ENCODE results near the gene GAST. TPM values are rescaled to one million over a fixed set of nuclear protein-coding genes. Genes with fewer than 3 reads are reported as not detected.

Gene GAST
- total and polyA plus RNA-seq, 10 donors = not detected

DNA sequence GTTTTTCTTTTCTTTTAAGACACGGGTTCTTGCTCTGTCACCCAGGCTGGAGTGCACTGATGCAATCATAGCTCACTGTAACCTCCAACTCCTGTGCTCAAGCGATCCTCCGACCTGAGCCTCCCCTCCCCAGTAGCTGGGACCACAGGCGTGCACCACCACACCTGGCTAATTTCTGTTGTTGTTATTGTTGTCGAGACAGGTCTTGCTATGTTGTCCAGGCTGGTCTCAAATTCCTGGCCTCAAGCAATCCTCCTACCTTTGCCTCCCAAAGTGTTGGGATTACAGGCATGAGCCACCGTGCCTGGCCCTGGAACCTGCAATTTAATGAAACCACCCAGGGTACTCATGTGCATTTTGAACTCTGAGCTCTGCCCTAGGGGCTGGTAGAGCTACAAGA lies 50.3 kb downstream of the GAST start:
- Histone ChIP-seq H3K36me3 (peaks cover 0 to 88% (median 33%) of the 10 kb centered on the region in 6 donors), H3K4me3 (no peak overlapping the region), H3K4me1 (no peaks in the 10 kb centered on the region), H3K9me3 (no peaks in the 10 kb centered on the region), H3K27me3 (replicated peaks in 1 of 7) (no peaks in the 10 kb centered on the region), H3K27ac (no peak overlapping the region)
- 79 to 97% (median 90%) methylated on average over 6 of the region's 6 CpGs for WGBS, 5 donors
- intact Hi-C loops (cut with DNase I; ENCODE audit: low total_unique reads) = no loop called here
- TF ChIP-seq POLR2A (IDR thresholded peaks at IDR 0.05) (no peak), POLR2AphosphoS5 (IDR thresholded peaks at IDR 0.05) (no peak)
- TF ChIP-seq, protein P1, sequence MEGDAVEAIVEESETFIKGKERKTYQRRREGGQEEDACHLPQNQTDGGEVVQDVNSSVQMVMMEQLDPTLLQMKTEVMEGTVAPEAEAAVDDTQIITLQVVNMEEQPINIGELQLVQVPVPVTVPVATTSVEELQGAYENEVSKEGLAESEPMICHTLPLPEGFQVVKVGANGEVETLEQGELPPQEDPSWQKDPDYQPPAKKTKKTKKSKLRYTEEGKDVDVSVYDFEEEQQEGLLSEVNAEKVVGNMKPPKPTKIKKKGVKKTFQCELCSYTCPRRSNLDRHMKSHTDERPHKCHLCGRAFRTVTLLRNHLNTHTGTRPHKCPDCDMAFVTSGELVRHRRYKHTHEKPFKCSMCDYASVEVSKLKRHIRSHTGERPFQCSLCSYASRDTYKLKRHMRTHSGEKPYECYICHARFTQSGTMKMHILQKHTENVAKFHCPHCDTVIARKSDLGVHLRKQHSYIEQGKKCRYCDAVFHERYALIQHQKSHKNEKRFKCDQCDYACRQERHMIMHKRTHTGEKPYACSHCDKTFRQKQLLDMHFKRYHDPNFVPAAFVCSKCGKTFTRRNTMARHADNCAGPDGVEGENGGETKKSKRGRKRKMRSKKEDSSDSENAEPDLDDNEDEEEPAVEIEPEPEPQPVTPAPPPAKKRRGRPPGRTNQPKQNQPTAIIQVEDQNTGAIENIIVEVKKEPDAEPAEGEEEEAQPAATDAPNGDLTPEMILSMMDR (IDR thresholded peaks at IDR 0.05 in 8 of 11, conservative IDR thresholded peaks at IDR 0.05 in 3 of 11) = no peak
- no peak for DNase-seq

DNA sequence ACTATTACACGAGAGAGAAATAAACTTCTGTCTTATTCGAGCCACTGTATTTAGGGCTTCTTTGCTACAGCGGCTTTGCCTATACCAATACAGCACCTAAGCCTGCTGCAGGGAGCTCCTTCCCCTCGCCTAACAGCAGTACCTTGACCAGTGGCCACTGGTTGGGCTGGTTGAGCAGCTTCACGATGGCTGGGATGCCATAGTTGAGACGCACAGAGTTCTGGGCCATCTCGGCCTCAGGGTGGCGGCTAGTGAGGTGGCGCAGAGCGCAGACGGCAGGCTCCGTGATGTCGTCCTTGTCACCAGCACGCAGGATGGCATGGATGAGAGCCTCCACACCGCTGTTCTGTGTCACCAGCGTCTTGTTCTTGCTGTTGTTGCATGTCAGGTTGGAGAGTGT lies 50.7 kb downstream of the GAST start:
- H3K27me3 ChIP-seq (replicated peaks in 1 of 7) = no peaks in the 10 kb centered on the region
- no peaks in the 10 kb centered on the region for H3K9me3 ChIP-seq
- peaks cover 0 to 88% (median 35%) of the 10 kb centered on the region in 6 donors for H3K36me3 ChIP-seq
- TF ChIP-seq POLR2A (IDR thresholded peaks at IDR 0.05) = no peak
- TF ChIP-seq POLR2AphosphoS5 (IDR thresholded peaks at IDR 0.05) = no peak
- TF ChIP-seq, protein P1 (IDR thresholded peaks at IDR 0.05 in 8 of 11, conservative IDR thresholded peaks at IDR 0.05 in 3 of 11) = no peak
- H3K4me1 ChIP-seq = no peaks in the 10 kb centered on the region
- WGBS, 5 donors = 90 to 97% (median 95%) methylated on average over 16 of the region's 16 CpGs
- intact Hi-C loops (cut with DNase I; ENCODE audit: low total_unique reads) = no loop called here
- no peak overlapping the region for H3K4me3 ChIP-seq
- no peak overlapping the region for H3K27ac ChIP-seq
- no peak for DNase-seq

DNA sequence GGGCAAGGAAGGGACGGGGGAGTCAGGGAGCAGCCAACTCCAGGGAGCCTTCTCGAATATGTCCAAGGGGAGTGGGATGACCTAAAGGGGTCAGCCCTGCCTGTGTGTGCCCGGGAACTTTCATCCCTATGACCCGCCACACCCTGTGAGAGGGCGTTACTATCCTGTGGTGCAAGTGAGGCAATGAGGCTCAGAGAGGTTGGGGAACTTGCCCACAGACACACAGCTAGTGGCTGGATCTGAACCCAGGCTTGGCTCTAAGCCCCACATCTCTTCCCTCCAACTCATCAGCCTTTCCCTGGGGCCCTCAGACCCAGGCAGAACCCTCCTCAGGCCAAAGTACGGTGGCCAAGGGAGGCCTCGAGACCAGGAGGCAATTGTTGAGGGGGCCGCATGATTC lies 51.2 kb downstream of the GAST start:
- Histone ChIP-seq H3K27ac (no peak overlapping the region), H3K4me1 (no peaks in the 10 kb centered on the region), H3K4me3 (no peak overlapping the region), H3K9me3 (no peaks in the 10 kb centered on the region), H3K36me3 (peaks cover 0 to 88% (median 36%) of the 10 kb centered on the region in 6 donors), H3K27me3 (replicated peaks in 1 of 7) (no peaks in the 10 kb centered on the region)
- intact Hi-C loops (cut with DNase I; ENCODE audit: low total_unique reads) = no loop called here
- 88 to 98% (median 92%) methylated on average over 7 to 8 of the region's 8 CpGs for WGBS, 5 donors
- TF ChIP-seq, protein P1 (IDR thresholded peaks at IDR 0.05 in 8 of 11, conservative IDR thresholded peaks at IDR 0.05 in 3 of 11) = no peak
- no peak for TF ChIP-seq POLR2AphosphoS5 (IDR thresholded peaks at IDR 0.05)
- no peak for TF ChIP-seq POLR2A (IDR thresholded peaks at IDR 0.05)
- DNase-seq = no peak

Small RNAs within 50 kb of the gene (small RNA-seq; reads per million reads assigned to genes)
- gene RN7SL399P (0 reads per million in 4 donors), gene RNA5SP442 (0.06 to 0.75 (median 0.18) reads per million in 4 donors)

Other genes starting within 250 kb of the GAST start
- gene KRT32, start 244.9 kb upstream of the GAST start, total RNA-seq = not detected
- not detected for gene KRT32, start 244.9 kb upstream of the GAST start, polyA plus RNA-seq
- gene KRT35, start 231.2 kb upstream of the GAST start, total RNA-seq = under 1 TPM in 1 of 7 donors, not detected in 6; 0.19 TPM
- under 1 TPM in 1 of 3 donors, not detected in 2; 0.19 TPM for gene KRT35, start 231.2 kb upstream of the GAST start, polyA plus RNA-seq
- gene KRT36, start 222.4 kb upstream of the GAST start, total RNA-seq = 1 to 10 TPM in 2 of 7 donors, under 1 TPM in 4, not detected in 1; 0.27 to 2.7 (median 0.44) TPM
- under 1 TPM; 0.20 to 0.51 (median 0.22) TPM for gene KRT36, start 222.4 kb upstream of the GAST start, polyA plus RNA-seq
- not detected for gene KRT13, start 206.7 kb upstream of the GAST start, total RNA-seq
- gene KRT13, start 206.7 kb upstream of the GAST start, polyA plus RNA-seq = 10 to 100 TPM in 1 of 3 donors, 1 to 10 TPM in 2; 1.6 to 26.4 (median 3.8) TPM
- not detected for gene KRT15, start 193.4 kb upstream of the GAST start, total RNA-seq
- gene KRT15, start 193.4 kb upstream of the GAST start, polyA plus RNA-seq = 1 to 10 TPM in 1 of 3 donors, under 1 TPM in 2; 0.07 to 1.3 (median 0.11) TPM
- gene KRT19, start 184.0 kb upstream of the GAST start, total RNA-seq = 1 to 10 TPM in 3 of 7 donors, under 1 TPM in 3, not detected in 1; 0.44 to 2.8 (median 0.83) TPM
- 1 to 10 TPM in 2 of 3 donors, under 1 TPM in 1; 0.20 to 3.9 (median 1.9) TPM for gene KRT19, start 184.0 kb upstream of the GAST start, polyA plus RNA-seq
- gene KRT9, start 140.3 kb upstream of the GAST start, total RNA-seq = not detected
- gene KRT9, start 140.3 kb upstream of the GAST start, polyA plus RNA-seq = not detected
- under 1 TPM in 1 of 7 donors, not detected in 6; 0.79 TPM for gene KRT14, start 125.4 kb upstream of the GAST start, total RNA-seq
- under 1 TPM; 0.06 to 0.17 (median 0.16) TPM for gene KRT14, start 125.4 kb upstream of the GAST start, polyA plus RNA-seq
- not detected for gene KRT16, start 99.6 kb upstream of the GAST start, total RNA-seq
- under 1 TPM in 2 of 3 donors, not detected in 1; 0.07 to 0.19 TPM for gene KRT16, start 99.6 kb upstream of the GAST start, polyA plus RNA-seq
- gene KRT17, start 87.8 kb upstream of the GAST start, total RNA-seq = 1 to 10 TPM in 1 of 7 donors, not detected in 6; 1.2 TPM
- under 1 TPM in 2 of 3 donors, not detected in 1; 0.58 to 0.70 TPM for gene KRT17, start 87.8 kb upstream of the GAST start, polyA plus RNA-seq
- 100 to 1,000 TPM; 313 to 897 (median 665) TPM for gene EIF1, start 23.4 kb upstream of the GAST start, total RNA-seq
- gene EIF1, start 23.4 kb upstream of the GAST start, polyA plus RNA-seq = 100 to 1,000 TPM; 560 to 722 (median 560) TPM
- gene HAP1, start 22.3 kb downstream of the GAST start, total RNA-seq = 1 to 10 TPM in 5 of 7 donors, under 1 TPM in 2; 0.83 to 8.4 (median 1.7) TPM
- under 1 TPM; 0.33 to 0.58 (median 0.54) TPM for gene HAP1, start 22.3 kb downstream of the GAST start, polyA plus RNA-seq
- gene JUP, start 74.4 kb downstream of the GAST start, total RNA-seq = 10 to 100 TPM; 17.3 to 73.1 (median 45.3) TPM
- 10 to 100 TPM; 13.7 to 17.4 (median 14.3) TPM for gene JUP, start 74.4 kb downstream of the GAST start, polyA plus RNA-seq
- 1 to 10 TPM; 5.5 to 7.1 (median 6.0) TPM for gene P3H4, start 99.6 kb downstream of the GAST start, total RNA-seq
- 1 to 10 TPM; 3.3 to 5.1 (median 3.5) TPM for gene P3H4, start 99.6 kb downstream of the GAST start, polyA plus RNA-seq
- 10 to 100 TPM; 14.8 to 30.8 (median 16.7) TPM for gene FKBP10, start 100.7 kb downstream of the GAST start, total RNA-seq
- gene FKBP10, start 100.7 kb downstream of the GAST start, polyA plus RNA-seq = 10 to 100 TPM in 1 of 3 donors, 1 to 10 TPM in 2; 9.6 to 18.9 (median 9.9) TPM
- gene NT5C3B, start 123.9 kb downstream of the GAST start, total RNA-seq = 10 to 100 TPM; 17.0 to 43.9 (median 26.0) TPM
- 10 to 100 TPM; 38.9 to 62.7 (median 60.9) TPM for gene NT5C3B, start 123.9 kb downstream of the GAST start, polyA plus RNA-seq
- gene KLHL10, start 125.5 kb downstream of the GAST start, total RNA-seq = 1 to 10 TPM in 1 of 7 donors, under 1 TPM in 1, not detected in 5; 0.60 to 2.1 TPM
- gene KLHL10, start 125.5 kb downstream of the GAST start, polyA plus RNA-seq = under 1 TPM; 0.03 to 0.20 (median 0.05) TPM
- 10 to 100 TPM; 10.1 to 25.2 (median 12.6) TPM for gene KLHL11, start 153.1 kb downstream of the GAST start, total RNA-seq
- 1 to 10 TPM in 1 of 3 donors, under 1 TPM in 2; 0.17 to 1.1 (median 0.20) TPM for gene KLHL11, start 153.1 kb downstream of the GAST start, polyA plus RNA-seq
- 100 to 1,000 TPM in 2 of 7 donors, 10 to 100 TPM in 5; 64.9 to 112 (median 87.6) TPM for gene ACLY, start 206.6 kb downstream of the GAST start, total RNA-seq
- 10 to 100 TPM; 17.7 to 28.6 (median 21.6) TPM for gene ACLY, start 206.6 kb downstream of the GAST start, polyA plus RNA-seq
- gene ODAD4, start 218.3 kb downstream of the GAST start, total RNA-seq = 1 to 10 TPM in 1 of 7 donors, under 1 TPM in 2, not detected in 4; 0.20 to 1.0 (median 0.52) TPM
- gene ODAD4, start 218.3 kb downstream of the GAST start, polyA plus RNA-seq = under 1 TPM; 0.22 to 0.35 (median 0.30) TPM